RWPE1 (cell line): ENCODE results near the gene GDF15.

Experiments used
- CTCF ChIA-PET: fragments of 350-600 bp; sonication (Branson Sonifier 250); formaldehyde crosslinking; extraction: SDS; loops from one replicate; lab custom pipeline; 2021; lab: Yijun Ruan, JAX
- POLR2A ChIA-PET: fragments of 400-600 bp; formaldehyde crosslinking; extraction: SDS; loops from one replicate; lab custom pipeline; 2020; ENCODE audit warnings: antibody characterized with exemption; ENCODE audit not compliant: low non-redundant PET; lab: Yijun Ruan, JAX
- DNase-seq: peaks from one replicate; pipeline ENCODE4 v3.0.0; 2012; ENCODE audit warnings: low spot score
- H3K27ac ChIP-seq: fragments of 450-650 bp; 2 replicates; pipeline ENCODE4 v1.5.1; 2017
- CTCF ChIP-seq: fragments of 450-650 bp; conservative IDR thresholded peaks from 2 replicates; pipeline ENCODE4 v1.5.1; 2017; ENCODE audit warnings: low read depth, mild to moderate bottlenecking

Gene GDF15

DNA sequence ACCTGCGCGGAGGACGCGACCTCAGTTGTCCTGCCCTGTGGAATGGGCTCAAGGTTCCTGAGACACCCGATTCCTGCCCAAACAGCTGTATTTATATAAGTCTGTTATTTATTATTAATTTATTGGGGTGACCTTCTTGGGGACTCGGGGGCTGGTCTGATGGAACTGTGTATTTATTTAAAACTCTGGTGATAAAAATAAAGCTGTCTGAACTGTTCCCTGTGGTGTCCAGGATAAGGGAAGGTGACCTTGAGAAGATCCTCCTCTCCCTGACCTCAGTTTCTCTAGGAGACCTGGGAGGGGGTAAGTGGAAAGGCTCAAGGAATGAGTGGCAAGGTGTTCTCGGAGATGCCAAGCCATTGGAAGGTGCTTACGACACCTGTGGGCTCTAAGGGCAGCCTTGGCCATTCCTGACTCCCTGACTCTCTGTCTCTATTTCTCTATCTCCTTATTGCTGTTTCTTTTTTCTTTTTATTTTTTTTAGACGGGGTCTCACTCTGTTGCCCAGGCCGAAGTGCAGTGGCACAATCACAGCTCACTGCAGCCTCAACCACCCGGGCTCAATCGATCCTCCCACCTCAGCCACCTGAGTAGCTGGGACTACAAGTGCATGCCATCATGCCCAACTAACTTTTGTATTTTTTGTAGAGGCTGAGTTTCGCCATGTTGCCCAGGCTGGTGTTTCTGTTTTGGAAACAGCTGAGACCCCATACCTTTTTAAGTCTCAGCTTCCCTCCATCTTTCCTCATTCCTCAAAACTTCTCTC lies 3.2 kb downstream of the GDF15 start:
- ChIA-PET POLR2A (interaction anchor here (0.6 to 0.7 kb wide), 2 partner anchors 17 to 46 kb away, joined by 3 to 4 read pairs; no protein-coding TSS in a partner anchor), CTCF (interaction anchor here (0.6 to 2.5 kb wide), 9 partner anchors 13 to 177 kb away, joined by 3 to 20 read pairs (median 4); partner anchors contain the start of gene SSBP4)
- H3K27ac ChIP-seq: peak overlapping the region; percentile 51
- TF ChIP-seq CTCF: no peak
- DNase-seq: no peak

- H3K27ac ChIP-seq: peak overlapping the region; percentile 57; the same call in 1 of the 2 replicates
- no peak for DNase-seq
- ChIA-PET POLR2A (interaction anchor here (0.8 kb wide), 1 partner anchor 9 kb away, joined by 3 read pairs; no protein-coding TSS in a partner anchor), CTCF (interaction anchor here (0.6 to 2.1 kb wide), 4 partner anchors 19 to 41 kb away, joined by 3 to 16 read pairs (median 4); no protein-coding TSS in a partner anchor)
- TF ChIP-seq CTCF: no peak
Measured at GRCh38 chr19:18389726-18390064, 3.7 kb downstream of the GDF15 start.

DNA sequence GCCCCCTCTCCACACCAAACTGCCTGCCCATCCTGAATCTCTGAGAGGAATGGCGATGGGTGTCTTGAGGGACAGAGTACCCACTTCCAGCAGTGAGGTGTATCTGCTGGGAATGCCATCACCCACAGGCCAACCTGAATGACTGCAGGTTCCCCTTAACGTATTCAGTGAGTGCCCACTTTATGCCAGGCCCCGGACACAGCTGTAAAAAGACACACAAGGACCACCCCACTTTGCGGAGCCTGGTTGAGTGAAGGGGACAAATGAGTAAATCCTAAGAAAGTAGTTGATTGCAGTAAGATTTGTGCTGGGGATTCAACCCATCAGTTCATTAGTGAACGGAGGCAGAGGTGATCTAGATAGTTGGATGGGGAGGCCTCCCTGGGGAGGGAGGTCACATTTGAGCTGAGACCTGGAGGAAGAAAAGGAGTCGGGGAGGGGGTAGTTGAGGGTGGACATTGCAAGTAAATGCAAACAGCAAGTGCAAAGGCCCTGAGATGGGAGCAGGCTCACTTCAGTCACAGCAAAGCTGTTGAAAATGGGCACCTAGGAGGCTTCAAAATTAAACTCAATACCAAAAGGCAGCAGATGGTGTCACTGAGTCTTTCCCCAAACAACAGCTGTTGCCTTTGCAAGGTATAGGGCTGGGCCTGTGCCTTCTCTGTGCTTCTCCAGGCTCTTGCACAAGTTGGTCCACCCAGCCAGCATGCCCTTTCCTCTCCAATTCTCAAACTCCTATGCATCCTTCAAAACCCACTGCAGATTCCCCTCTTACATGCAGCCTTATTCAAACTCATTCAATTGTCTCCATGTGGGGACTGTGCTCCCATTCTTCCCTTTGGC lies 4.3 kb downstream of the GDF15 start:
- CTCF ChIA-PET: interaction anchor here (0.5 to 1.7 kb wide), 2 partner anchors 41 to 45 kb away, joined by 4 to 6 read pairs; no protein-coding TSS in a partner anchor
- TF ChIP-seq CTCF: no peak
- POLR2A ChIA-PET: interaction anchor here (0.8 kb wide), 1 partner anchor 9 kb away, joined by 3 read pairs; no protein-coding TSS in a partner anchor
- no peak for DNase-seq
- H3K27ac ChIP-seq: peak overlapping the region; percentile 57; the same call in 1 of the 2 replicates

DNA sequence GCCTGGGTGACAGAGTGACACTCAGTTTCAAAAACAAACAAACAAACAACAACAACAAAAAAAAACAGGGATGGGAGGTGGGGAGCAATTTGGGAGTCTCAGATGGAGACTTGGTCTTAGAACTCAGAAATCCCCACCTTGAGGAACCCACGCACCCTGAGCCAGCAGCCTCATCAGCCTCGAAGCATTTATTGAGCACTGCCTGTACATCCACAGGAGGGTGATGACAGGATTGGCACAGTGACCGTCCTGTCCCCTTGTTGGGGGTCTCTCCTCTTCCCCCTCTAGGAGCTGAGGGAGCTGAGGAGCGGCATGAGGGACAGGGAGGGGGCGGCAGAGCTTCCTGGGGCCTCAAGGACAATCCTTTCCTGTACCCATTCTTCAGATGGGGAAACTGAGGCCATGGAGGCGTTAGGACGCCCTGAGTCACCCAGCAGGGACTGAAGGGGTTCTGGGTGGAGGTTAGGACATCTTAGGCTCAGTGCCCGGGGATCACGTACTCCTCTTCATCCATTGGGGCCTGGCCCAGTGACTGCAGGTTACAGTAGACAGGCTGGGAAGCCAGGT lies 5.6 kb downstream of the GDF15 start:
- no peak for DNase-seq
- POLR2A ChIA-PET: no interaction called here
- peak overlapping the region; percentile 57 for H3K27ac ChIP-seq
- TF ChIP-seq CTCF: no peak
- CTCF ChIA-PET: interaction anchor here (0.6 to 0.7 kb wide), 2 partner anchors 14 to 103 kb away, joined by 3 read pairs; no protein-coding TSS in a partner anchor

DNA sequence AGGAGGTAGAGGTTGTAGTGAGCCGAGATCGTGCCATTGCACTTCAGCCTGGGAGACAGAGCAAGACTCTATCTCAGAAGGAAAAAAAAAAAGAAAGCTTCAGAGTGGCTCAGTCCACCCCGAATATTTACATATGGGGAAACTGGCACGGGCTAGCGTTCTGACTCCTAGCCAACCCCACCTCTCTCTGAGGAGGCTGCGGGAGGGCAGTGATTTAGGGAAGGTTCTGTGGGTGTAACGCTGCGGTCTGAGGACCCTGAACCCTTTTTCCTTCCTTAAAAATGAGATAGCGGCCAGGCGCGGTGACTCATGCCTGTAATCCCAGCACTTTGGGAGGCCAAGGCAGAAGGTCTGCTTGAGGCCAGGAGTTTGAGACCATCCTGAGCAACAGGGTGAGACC lies 6.5 kb downstream of the GDF15 start:
- DNase-seq: no peak
- ChIA-PET POLR2A (no interaction called here), CTCF (interaction anchor here (0.6 kb wide), 1 partner anchor 29 kb away, joined by 3 read pairs; no protein-coding TSS in a partner anchor)
- H3K27ac ChIP-seq: peak overlapping the region; percentile 57
- no peak for TF ChIP-seq CTCF
